B cell (primary cell): ENCODE data around the gene TMCO1.

Experiments
- EZH2 ChIP-seq: IDR thresholded peaks from 2 replicates; pipeline ENCODE4 v1.6.1; 2012; ENCODE audit warnings: borderline replicate concordance, low read depth, mild to moderate bottlenecking, moderate library complexity, low read length; ENCODE audit not compliant: insufficient read depth, poor library complexity, severe bottlenecking
- TF ChIP-seq, protein P1 (sequence below): fragments of 200-600 bp; IDR thresholded peaks from one replicate; pipeline ENCODE4 v1.8.0; 2022; ENCODE audit warnings: antibody characterized with exemption, mild to moderate bottlenecking

DNA sequence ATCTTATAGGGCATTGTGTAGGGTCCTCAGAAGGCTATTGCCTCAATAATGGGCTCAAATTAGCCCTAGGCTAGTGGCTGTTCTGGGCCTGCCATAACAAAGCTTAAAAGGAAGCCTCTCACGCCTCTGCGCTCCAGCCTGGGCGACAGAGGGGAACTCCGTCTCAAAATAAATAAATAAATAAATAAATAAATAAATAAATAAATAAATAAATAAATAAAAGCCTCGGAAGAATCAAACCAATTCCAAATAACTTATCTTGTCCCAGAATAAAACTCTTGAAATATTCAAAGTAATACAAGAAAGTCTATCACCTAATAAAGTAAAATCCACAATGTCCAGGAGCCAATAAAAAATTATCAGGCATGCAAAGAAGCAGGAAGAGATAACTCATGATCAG is 55.9 kb downstream of the TMCO1 start:
- TF ChIP-seq, protein P1, sequence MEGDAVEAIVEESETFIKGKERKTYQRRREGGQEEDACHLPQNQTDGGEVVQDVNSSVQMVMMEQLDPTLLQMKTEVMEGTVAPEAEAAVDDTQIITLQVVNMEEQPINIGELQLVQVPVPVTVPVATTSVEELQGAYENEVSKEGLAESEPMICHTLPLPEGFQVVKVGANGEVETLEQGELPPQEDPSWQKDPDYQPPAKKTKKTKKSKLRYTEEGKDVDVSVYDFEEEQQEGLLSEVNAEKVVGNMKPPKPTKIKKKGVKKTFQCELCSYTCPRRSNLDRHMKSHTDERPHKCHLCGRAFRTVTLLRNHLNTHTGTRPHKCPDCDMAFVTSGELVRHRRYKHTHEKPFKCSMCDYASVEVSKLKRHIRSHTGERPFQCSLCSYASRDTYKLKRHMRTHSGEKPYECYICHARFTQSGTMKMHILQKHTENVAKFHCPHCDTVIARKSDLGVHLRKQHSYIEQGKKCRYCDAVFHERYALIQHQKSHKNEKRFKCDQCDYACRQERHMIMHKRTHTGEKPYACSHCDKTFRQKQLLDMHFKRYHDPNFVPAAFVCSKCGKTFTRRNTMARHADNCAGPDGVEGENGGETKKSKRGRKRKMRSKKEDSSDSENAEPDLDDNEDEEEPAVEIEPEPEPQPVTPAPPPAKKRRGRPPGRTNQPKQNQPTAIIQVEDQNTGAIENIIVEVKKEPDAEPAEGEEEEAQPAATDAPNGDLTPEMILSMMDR, result no peak
- no peak for TF ChIP-seq EZH2
